ENCODE results near the gene GAS7.
"Not testable (repeated sequence)": the region's sequence is repeated elsewhere in the genome, so short reads cannot be mapped to it uniquely, and the experiment has no call there.

GAS7 gene

DNA sequence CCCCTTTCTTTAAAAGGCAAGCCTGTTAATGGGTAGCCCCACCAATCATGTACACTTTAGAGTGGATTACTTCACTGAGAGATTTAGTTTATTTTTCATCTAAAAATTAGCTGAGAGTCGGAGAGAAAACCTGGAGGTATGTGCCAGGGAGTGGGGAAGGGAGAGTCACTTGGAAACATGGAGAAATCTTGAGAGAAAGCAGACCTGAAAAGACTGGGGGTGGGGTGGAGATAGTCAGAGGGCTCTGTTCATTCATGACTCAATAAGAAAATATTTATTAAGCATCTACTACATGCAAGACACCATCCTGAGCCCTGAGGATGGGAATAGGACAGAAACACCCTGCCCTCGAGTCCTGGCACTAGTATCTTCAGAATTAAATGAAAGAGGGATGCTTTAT, 265.9 kb downstream of the GAS7 start:
- DNase-seq (ENCODE audit: low read depth, low spot score), result no peak
- no peak overlapping the region for H3K27ac ChIP-seq

DNA sequence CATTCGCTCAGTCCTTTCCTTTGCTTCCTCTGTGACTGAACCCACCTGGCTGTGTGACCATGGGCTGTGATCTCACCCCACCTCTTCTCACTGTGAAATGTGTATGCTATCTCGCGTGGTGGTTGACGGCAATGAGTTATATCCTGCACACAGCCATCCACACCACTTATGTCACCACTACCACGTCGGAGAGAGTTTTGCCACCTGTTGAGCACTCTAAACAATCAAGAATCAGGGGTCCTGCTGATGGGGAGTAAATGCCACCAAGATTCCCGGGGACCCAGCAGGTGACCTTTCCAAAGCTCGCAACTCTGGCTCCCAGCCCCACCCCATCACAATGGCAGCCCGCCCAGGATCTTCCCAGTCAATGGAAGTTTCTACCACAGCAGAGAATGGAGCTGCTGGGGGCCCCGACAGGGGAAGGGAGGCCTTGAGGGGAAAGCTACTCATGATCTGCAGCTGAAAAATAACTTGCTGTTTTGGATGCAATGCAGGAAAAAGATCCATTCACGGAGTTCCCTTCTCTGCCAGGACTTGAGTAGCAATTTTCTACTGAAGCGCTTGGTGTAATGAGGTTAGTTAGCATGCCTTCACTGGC, 267.2 kb downstream of the GAS7 start:
- no peak for DNase-seq (ENCODE audit: low read depth, low spot score)
- no peak overlapping the region for H3K27ac ChIP-seq

DNA sequence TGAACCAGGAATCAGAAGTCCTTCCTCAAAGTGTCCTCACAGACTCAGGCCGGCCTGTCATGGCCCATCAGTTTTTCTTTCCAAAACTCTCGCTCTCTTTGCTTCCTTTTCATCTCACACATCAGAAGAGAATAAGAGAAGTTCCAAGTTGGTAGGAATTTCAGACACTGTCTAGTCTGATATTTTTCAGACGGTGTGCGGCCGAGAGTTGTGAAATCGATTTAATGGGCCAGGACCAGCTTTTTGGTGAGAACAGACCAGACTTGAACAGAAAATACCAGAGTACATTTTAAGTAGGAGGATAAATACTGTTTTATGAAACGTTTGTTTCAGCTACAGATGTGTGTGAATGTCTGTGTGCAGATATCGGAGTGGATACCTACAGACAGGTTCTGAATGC, 268.5 kb downstream of the GAS7 start:
- no peak for DNase-seq (ENCODE audit: low read depth, low spot score)
- H3K27ac ChIP-seq, result no peak overlapping the region

DNA sequence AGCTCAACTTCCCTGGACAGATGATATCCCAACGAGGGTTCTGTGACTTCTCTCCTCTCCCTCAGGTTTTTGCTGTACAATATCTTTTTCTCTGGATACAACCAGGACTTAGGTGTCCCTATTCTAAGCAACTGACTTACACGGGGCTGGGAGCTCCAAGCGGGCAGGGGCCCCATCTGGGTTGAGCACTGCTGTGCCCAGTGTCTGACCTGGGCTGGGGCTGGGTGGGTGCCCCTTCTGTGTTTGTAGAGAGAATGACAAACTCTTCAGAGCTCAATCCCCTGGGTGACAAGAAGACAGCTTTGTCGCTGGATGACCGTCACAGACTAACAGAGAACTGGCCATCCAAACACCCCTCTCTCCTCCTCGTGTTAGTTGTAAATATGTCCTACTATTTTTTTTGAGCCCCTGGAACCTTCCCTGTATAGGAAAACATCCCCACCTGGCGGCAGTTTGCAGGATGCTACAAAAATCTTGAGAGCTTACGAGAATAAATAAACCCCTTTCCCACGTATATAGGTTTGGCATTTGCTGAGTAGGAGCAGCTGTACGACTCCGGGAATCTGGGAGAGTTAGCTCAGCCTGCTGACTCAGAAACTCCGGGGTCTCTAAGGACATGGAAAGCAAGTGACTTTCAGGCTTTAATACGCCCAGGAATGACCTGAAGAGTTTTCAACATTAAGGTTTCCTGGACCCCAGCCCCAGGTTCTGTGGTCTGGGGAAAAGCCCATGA, 269.6 kb downstream of the GAS7 start:
- DNase-seq (ENCODE audit: low read depth, low spot score), result peak; percentile 1
- no peak overlapping the region for H3K27ac ChIP-seq

DNA sequence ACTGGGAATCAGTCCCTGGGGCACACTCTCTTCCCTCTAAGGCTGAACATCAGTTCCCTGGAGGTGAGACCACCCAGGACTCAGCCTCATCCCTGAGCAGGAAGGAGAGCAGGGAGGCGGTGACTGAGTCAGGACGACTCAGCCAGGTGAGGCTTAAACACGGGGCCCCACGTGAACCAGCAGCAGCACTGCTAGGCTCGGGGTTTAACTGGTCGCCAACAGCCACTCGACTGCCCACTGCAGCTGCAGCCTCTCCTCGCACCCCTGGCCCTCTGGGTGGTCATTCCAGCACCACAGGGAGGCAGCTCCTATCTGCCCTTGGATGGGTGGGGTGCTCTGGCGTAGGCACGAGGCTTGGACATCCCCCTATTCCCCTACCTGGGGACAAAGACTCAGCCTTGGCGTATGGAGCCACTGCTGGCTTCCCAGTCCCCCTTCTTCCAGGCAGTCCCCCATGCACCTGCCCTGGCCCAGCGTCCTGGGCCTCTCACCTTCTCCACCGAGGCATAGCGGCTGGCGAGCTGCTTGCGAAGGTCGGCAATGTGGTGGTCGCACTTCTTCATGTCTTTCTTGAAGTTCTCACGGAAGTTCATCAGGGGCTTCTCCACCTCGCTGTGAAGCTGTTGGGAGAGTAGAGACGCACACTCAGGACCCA, 272.1 kb downstream of the GAS7 start:
- no peak overlapping the region for H3K27ac ChIP-seq
- DNase-seq (ENCODE audit: low read depth, low spot score), result peak; percentile 1

DNA sequence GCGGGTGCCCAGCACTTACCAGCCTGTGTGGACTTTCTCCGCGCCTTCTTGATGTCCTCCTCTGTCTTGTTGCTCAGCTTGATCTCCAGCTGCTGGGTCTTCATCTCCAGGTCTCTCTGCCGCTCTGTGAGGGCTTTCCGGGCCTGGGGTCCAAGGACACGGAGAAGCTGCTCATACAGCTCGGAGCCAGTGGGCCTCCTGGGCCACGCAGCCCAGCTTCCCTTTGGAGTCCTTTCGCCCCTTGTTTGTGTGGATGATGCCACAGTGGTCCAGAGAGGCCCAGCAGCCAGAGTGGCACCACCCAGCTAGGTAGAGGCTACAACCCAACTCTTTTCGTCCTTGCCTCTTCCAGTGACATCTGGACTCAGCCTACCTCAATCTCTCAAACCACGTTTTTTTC, 272.9 kb downstream of the GAS7 start:
- DNase-seq (ENCODE audit: low read depth, low spot score), result no peak

DNA sequence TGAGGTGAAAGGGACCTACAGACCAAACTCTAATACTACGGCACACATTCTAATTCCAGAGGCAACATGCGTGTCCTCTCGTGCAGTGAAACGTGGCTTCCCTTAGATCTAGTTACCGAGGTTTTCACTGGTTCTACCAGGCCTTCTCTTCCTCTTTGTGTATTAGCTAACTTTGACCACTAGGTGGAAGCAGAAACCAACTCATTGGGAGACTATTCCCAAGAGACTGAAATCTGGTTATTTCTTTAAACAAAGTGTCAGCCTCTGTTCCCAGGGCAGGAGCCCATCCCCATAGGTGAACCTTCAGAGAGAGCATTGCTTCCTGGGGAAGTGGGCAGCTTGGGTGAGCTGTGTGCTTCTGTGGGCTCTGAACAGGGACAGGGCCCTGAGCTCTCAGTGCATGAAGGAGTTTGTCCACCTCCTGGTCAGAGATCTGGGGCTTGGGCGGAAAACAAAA, 273.6 kb downstream of the GAS7 start:
- peak; percentile 2 for DNase-seq (ENCODE audit: low read depth, low spot score)
- no peak overlapping the region for H3K27ac ChIP-seq

More for the DNA sequence above, 272.9 kb downstream of the GAS7 start:
- no peak overlapping the region for H3K27ac ChIP-seq

DNA sequence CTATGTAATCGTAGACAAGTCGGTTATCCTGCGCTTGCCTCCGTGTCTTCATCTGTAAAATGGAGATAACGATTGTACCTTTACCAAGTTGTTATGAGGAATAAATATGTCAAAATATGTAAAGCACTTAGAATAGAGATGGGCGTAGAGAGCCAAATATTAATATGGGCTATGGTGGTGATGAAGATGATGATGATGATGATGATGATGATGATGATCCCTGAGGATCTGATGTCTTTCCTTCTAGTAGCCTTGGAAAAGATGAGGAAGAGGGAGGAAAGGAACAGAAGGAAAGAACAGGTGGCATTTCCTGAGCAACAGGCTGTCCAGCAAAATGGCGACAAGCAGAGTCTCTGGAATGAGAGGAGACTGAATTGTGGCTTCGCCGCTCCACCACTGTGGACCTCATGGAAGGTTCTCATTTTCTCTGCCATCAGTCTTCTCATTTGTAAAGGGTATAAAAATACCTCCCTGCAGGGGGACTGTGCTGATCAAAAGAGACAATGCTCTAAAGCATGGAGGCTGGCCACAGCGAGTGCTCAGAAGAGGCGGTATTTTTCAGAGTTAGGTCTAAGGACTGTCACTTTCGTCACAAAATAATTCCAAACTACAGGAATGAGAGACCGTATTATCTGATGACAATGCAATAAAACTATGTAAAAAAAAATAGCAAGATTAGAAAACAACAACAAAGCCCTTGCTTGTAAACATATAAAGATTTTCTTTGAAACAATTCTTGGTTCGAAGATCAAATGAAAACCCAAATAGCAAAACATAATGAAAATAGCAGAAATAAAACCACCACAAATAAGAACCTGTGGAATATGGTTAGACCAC, 276.2 kb downstream of the GAS7 start:
- no peak for DNase-seq (ENCODE audit: low read depth, low spot score)
- no peak overlapping the region for H3K27ac ChIP-seq

DNA sequence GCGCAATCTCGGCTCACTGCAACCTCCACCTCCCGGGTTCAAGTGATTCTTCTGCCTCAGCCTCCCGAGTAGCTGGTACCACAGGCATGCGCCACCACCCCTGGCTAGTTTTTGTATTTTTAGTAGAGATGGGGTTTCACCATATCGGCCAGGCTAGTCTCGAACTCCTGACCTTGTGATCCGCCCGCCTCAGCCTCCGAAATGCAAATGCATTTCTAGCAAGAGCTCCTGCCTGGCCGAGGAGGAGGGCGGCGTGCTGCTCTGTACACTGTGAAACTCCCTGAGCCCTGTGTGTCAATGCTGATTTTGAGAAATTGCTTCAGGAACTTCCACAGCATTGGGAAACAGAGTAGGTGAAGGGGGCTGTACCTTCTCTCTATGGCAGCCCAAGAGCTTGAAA, 277.2 kb downstream of the GAS7 start:
- not testable (repeated sequence) for H3K27ac ChIP-seq; DNase-seq (ENCODE audit: low read depth, low spot score)

DNA sequence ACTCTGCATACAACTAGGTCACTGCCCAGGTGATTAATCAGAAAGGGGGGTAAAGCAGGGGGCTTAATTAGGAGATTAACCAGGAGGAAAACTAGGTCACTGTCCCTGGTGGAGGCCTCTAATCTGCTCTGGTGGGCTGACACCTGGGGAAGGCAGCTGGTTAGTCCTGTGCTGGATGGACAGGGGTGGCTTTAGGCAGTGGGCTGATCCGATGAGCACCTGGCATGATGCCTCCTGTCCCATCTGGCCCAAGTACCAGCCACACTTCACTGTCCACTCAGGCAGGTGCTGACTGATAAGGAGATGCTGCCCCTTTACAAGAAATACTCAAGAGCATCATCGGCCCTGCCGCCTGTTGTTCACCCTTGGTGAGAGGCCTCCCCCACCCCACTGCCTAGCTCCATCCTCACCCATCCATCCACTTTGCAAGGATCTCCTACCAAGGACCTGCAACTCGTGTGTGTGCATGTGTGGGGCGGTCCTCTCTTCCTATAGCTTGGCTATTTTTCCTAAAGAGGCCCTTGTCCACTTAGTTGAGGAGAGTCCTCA, 279.5 kb downstream of the GAS7 start:
- no peak for DNase-seq (ENCODE audit: low read depth, low spot score)
- H3K27ac ChIP-seq, result no peak overlapping the region

DNA sequence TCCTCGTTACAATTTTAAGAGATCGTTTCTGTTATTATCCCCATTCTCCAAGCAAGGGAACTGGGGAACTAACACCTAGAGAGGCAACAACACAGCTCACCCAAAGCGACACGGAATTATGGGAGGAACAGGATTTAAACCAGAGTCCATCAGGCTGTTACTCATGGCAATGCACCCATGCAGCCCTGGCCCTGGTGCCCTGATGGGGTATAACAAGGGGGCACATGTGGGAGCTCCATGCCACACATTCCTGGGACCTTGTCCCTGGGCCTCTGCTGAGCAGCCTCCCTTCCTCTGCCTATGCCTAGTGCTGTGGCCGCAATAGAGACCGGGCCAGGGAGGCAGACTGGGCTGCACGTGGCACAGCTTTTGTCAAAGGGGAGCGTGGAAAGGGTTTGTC, 280.1 kb downstream of the GAS7 start:
- H3K27ac ChIP-seq, result no peak overlapping the region
- DNase-seq (ENCODE audit: low read depth, low spot score), result no peak

DNA sequence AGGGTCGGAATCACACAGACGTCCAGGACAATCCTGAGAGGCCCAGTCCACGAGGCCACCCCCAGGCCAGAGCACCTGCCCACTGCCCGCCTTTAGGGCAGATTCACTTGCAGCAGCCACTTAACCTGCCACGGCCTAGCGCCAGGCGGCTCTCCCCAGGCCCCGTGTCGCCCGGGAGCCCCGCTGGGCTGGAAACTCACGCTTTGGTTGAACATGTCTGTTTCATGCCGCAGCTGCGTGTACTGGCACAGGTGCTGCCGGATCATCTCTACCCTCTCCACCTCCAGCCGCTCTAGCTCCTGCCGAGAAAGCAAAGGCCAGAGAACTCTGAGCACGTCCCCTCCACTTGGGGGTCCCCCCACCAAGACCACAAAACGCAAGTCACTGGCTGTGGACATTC, 280.6 kb downstream of the GAS7 start:
- DNase-seq (ENCODE audit: low read depth, low spot score), result no peak
- no peak overlapping the region for H3K27ac ChIP-seq

DNA sequence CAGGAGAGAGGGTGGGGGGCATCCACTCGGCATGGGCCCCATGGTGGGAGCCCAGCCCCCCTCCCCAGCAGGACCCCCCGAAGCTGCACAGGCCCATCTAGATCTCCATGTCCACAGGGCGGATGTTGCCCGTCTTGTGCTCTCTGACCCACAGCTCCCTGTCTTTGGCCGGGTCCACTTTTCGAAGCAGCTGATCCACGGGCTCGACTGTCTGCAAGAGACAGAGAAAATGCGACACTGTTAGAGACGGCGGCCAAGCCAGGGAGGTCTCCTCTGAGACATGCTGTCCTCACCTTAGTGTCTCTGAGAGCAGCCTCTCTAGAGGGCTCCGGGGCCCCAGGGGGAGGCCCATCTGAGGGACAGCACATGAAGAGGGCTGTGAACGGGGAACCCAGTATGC, 281.3 kb downstream of the GAS7 start:
- DNase-seq (ENCODE audit: low read depth, low spot score), result no peak

DNA sequence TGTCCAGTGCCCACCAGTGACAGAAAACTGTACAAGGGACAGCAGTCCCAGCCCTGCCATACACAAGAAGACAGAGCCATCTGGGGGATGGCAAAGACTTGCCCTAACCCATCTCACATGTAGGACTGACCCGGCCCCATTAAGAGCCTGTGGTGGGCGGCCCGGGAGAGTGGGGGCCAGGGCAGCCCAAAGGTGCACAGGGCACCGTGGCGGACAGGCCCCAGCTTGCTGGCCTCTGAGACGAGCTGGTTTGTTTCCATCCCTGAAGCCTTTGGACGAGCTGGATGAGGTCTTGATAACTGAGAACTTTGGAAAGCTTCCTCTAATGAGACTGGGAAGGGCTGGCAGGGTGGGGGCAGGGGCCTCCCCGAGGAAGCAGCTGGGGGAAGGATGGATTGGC, 282.3 kb downstream of the GAS7 start:
- no peak overlapping the region for H3K27ac ChIP-seq
- DNase-seq (ENCODE audit: low read depth, low spot score), result no peak

More for the DNA sequence above, 281.3 kb downstream of the GAS7 start:
- no peak overlapping the region for H3K27ac ChIP-seq

DNA sequence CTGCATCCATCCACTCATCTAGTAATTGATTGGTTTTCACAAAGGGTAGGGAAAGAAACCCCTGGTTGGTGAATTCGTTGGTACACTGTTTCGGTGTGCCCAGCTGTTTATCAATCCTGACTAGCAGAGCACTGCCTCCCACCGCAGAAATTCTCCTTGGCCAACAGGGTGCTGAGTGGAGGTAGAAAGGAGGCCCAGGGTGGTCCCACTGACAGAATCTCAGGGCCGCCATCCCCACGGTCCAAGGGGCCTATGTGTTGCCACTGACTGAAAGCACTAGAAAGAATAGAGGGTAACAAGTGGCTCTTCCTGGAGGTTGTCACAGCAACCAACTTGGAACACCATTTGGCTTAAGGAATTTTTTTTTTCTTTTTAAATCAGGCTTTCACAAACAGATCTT, 284.9 kb downstream of the GAS7 start:
- no peak overlapping the region for H3K27ac ChIP-seq
- no peak for DNase-seq (ENCODE audit: low read depth, low spot score)

DNA sequence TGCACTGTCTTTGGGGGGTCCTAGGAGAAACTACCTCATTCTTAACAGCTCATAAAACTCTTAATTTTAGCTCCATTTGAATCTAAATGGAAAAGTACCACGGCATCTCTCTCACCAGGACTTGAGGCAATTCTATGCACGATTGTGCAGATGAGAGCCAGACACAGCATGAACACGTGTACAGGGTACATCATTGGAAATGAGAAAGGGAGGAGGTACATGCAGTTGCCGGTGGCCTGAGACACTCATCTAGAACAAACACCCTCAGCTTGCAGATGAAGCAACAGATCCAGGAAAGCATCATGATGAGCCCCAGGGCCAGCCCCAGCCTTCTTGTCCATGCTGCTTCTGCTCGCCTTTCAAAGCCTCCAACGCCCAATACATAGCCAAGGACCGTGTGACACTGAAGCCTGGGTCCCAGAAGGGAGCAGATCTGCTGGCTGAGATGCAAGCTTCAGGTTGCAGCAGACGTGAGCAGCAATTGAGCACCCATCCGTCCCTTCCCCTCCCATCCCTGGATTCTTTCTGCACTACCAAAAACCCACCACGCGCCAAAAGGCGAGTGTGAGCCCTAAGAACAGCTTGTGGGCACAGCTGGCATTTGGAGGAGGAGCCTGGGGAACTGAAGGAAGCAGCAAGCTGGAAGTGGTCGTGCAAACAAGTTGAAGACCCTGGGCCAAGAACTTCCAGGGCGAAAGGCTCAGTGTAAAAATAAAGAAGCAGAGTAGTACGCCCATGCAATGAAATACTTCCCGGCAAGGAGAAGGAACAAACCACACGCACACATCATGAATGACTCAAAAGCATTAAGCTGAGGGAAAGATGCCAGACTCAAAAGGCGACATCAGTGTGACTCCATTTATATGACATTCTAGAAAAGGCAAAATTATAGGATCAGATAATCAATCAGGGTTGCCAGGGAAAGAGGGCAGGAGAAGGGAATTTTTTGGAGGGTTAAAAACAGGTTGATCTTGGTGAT, 286.0 kb downstream of the GAS7 start:
- no peak overlapping the region for H3K27ac ChIP-seq
- no peak for DNase-seq (ENCODE audit: low read depth, low spot score)

DNA sequence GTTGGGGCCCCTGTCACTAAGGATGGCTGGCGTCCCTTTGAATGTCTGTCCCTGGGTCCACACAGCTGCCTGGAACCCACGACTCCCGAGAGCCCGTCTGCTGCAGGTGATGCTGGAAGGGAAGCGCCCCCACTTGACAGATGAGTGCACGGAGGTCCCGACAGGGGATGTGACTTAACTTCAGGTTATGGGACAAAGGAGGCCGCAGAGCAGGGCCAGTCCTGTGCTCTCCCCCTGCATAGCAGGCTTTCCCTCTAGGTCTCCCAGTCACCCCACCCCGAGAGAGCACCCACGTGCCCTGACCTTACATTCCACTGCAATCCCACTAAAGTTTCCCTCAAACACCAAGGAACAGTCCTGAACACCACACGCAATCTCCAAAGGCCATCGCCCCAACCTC, 287.3 kb downstream of the GAS7 start:
- DNase-seq (ENCODE audit: low read depth, low spot score), result no peak
- no peak overlapping the region for H3K27ac ChIP-seq

DNA sequence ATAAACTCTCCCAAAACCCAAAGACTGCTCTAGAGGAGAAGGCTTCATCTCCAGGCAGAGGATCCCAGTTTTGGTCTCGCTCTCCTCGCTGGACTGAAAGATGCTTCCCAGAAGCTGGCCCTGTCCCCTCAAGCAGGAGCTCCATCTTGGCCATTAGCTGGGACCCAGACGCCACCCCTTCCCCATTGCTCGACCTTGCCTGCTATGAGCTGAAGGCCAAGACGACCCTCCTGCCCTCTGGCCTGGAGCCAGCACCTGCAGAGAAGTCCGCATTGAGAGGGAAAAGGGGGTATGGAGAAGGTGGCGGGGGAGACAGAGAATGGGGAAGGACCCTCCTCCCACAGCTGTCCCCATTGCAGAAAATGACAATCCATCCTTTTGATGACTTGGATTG, 289.8 kb downstream of the GAS7 start:
- H3K27ac ChIP-seq, result no peak overlapping the region
- DNase-seq (ENCODE audit: low read depth, low spot score), result no peak

DNA sequence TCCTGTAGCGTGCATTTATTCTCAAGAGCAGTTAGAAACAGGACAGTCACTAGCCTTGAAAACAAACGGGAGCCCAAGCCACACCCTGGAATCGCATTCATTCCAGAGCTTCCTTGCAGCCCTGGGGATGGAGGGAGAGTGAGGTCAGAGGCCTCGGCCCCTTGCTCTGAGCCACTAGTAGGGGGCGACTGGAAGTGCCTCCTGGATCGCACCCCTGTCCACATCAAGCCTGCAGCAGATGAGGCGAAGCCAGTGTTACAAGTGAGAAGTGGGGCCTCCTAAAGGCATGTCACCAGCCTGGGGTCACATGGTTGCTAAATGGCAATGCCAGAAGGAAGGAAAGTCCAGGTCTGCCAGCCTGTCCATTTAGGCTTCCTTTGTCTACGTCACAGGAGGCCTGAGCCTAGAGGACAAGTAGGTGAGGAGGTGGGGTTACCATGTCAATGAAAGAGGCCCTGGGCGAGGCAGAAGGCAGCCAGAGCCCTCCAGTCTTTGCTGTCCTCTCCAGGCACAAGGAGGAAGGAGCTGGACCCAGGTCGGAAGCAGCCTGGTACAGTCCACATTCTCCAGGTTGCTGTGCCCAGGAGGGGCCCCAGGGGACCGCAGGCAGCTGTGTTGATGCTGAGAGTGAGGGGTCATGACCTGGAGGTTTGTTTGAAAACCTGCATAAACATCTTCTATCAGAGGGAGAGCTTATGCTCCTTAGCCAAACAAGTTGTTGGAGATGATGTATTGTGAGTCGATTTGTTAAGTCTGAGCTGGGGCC, 290.3 kb downstream of the GAS7 start:
- no peak for DNase-seq (ENCODE audit: low read depth, low spot score)
- no peak overlapping the region for H3K27ac ChIP-seq
